DOHH2 (cell line): ENCODE results near the gene KRTAP5-5.

Experiments used
- EZH2phosphoT487 ChIP-seq: fragments of 200-600 bp; sonication (generic); IDR thresholded peaks from 2 replicates; pipeline ENCODE4 v1.6.1; 2017; ENCODE audit warnings: borderline replicate concordance, mild to moderate bottlenecking, antibody characterized with exemption, low read length, moderate library complexity, mixed read lengths
- TF ChIP-seq, protein P1 (sequence below): fragments of 200-600 bp; sonication (generic); IDR thresholded peaks from one replicate; pipeline ENCODE4 v1.5.1; 2014; ENCODE audit warnings: antibody characterized with exemption, mild to moderate bottlenecking, low read depth, low read length; ENCODE audit not compliant: poor library complexity, severe bottlenecking

DNA sequence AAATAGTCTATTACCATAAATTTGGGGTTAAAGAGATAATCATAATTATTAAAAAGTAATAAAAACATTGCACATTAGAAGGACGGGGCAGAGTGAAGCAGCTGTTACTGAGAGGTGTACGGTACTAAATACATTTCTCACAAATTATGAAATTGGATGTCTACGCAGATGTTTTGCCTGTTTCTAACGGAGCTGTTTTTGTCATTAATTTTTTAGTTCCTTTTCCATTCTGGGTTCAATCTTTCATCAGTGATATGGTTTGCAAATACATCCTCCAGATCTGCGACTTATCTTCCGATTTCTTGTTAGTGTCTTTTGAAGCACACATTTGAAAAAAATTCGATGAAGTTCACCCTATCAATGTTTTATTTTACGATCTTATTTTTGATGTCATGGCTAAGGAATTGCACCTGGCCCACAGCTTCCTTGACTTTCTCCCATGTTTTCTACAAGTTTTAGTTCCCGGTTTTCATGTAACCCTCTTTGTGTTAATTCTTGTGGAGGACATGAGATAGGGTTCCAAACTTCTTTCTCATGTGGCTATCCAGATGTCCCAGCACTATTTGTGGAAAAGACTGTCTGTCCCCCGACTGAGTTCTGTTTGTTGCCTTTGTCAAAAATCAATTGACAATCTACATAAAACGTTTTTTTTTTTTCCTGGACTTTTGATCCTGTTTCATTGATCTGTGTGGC lies 46.1 kb downstream of the KRTAP5-5 start:
- TF ChIP-seq, protein P1, sequence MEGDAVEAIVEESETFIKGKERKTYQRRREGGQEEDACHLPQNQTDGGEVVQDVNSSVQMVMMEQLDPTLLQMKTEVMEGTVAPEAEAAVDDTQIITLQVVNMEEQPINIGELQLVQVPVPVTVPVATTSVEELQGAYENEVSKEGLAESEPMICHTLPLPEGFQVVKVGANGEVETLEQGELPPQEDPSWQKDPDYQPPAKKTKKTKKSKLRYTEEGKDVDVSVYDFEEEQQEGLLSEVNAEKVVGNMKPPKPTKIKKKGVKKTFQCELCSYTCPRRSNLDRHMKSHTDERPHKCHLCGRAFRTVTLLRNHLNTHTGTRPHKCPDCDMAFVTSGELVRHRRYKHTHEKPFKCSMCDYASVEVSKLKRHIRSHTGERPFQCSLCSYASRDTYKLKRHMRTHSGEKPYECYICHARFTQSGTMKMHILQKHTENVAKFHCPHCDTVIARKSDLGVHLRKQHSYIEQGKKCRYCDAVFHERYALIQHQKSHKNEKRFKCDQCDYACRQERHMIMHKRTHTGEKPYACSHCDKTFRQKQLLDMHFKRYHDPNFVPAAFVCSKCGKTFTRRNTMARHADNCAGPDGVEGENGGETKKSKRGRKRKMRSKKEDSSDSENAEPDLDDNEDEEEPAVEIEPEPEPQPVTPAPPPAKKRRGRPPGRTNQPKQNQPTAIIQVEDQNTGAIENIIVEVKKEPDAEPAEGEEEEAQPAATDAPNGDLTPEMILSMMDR: no peak
- no peak for TF ChIP-seq EZH2phosphoT487
